K562 (cell line): ENCODE measurements around the gene GCGR. TPM values are rescaled to one million over a fixed set of nuclear protein-coding genes. Genes with fewer than 3 reads are reported as not detected.

Experiments
- BRF1 ChIP-seq: IDR thresholded peaks from 3 replicates; pipeline ENCODE4 v1.6.1; 2011; ENCODE audit warnings: borderline replicate concordance, mild to moderate bottlenecking; ENCODE audit not compliant: insufficient read length; ENCODE audit errors: extremely low read depth
- CEBPG ChIP-seq, 3 experiments: fragments of 200-800 bp in 1 of 3; sonication (Bioruptor generic) in 1 of 3; sonication (generic) in 1 of 3; formaldehyde crosslinking in 1 of 3; IDR thresholded peaks in 2 of 3; conservative IDR thresholded peaks in 1 of 3; 2 replicates each; pipeline versions ENCODE4 v1.6.1 to v1.8.0; 2016 to 2022; ENCODE audit warnings: missing compliant biosample characterization in 2 of 3, missing genetic modification characterization in 2 of 3, mild to moderate bottlenecking in 1 of 3, missing genetic modification reagents in 1 of 3
- EP300 ChIP-seq: IDR thresholded peaks from 2 replicates; pipeline ENCODE4 v1.6.1; 2012; ENCODE audit warnings: low read length, improper control_type of control experiment
- FOXK2 ChIP-seq, 2 experiments: fragments of 450-650 bp; IDR thresholded peaks in 1 of 2; conservative IDR thresholded peaks in 1 of 2; 2 replicates each; pipeline ENCODE4 v1.6.1; 2016; ENCODE audit warnings: low read depth in 2 of 2, mild to moderate bottlenecking in 1 of 2
- HIVEP1 ChIP-seq: fragments of 250-450 bp; sonication (Bioruptor Pico); IDR thresholded peaks from 2 replicates; pipeline ENCODE4 v1.4.0; 2020; ENCODE audit warnings: mild to moderate bottlenecking
- IRF9 ChIP-seq: fragments of 450-650 bp; IDR thresholded peaks from 2 replicates; pipeline ENCODE4 v1.6.1; 2016; ENCODE audit warnings: missing biosample characterization, missing genetic modification characterization
- MIER1 ChIP-seq: fragments of 450-650 bp; IDR thresholded peaks from 2 replicates; pipeline ENCODE4 v1.6.1; 2016; ENCODE audit warnings: antibody characterized with exemption, mild to moderate bottlenecking, low read depth
- MLLT1 ChIP-seq, 2 experiments: fragments of 450-650 bp; IDR thresholded peaks; 2 replicates each; pipeline ENCODE4 v1.6.1; 2016
- PHB2 ChIP-seq: fragments of 450-650 bp; IDR thresholded peaks from 2 replicates; pipeline ENCODE4 v1.6.1; 2017; ENCODE audit warnings: low read depth
- PRDM10 ChIP-seq: fragments of 450-650 bp; IDR thresholded peaks from 2 replicates; pipeline ENCODE4 v1.6.1; 2018; ENCODE audit not compliant: partially characterized antibody
- PRMT5 ChIP-seq: sonication (generic); formaldehyde crosslinking; IDR thresholded peaks from 2 replicates; pipeline ENCODE4 v1.5.0; 2020; ENCODE audit warnings: missing genetic modification reagents
- PTBP1 ChIP-seq: fragments of 200-400 bp; formaldehyde crosslinking; IDR thresholded peaks from 2 replicates; pipeline ENCODE4 v1.6.1; 2017; ENCODE audit warnings: low read depth, low read length
- SMAD2 ChIP-seq: fragments of 150-350 bp; IDR thresholded peaks from 2 replicates; pipeline ENCODE4 v1.6.1; 2014; ENCODE audit warnings: low read depth, mild to moderate bottlenecking, low read length
- SMARCE1 ChIP-seq: fragments of 450-650 bp; IDR thresholded peaks from 2 replicates; pipeline ENCODE4 v1.7.1; 2016; ENCODE audit warnings: mild to moderate bottlenecking
- TCF3 ChIP-seq: sonication (generic); formaldehyde crosslinking; IDR thresholded peaks from 2 replicates; pipeline ENCODE4 v1.4.0; 2020; ENCODE audit warnings: mild to moderate bottlenecking, missing genetic modification reagents
- ZBTB49 ChIP-seq: sonication (generic); formaldehyde crosslinking; IDR thresholded peaks from 2 replicates; pipeline ENCODE4 v1.8.0; 2022; ENCODE audit warnings: missing genetic modification reagents, mild to moderate bottlenecking, borderline replicate concordance
- ZBTB8A ChIP-seq: fragments of 450-650 bp; IDR thresholded peaks from 2 replicates; pipeline ENCODE4 v1.6.1; 2018; ENCODE audit warnings: mild to moderate bottlenecking, moderate library complexity; ENCODE audit not compliant: partially characterized antibody
- ZKSCAN1 ChIP-seq: fragments of 150-350 bp; IDR thresholded peaks from 2 replicates; pipeline ENCODE4 v1.6.1; 2016; ENCODE audit warnings: low read depth, low read length
- ZNF121 ChIP-seq: sonication (generic); formaldehyde crosslinking; conservative IDR thresholded peaks from 2 replicates; pipeline ENCODE4 v1.8.0; 2022; ENCODE audit warnings: missing genetic modification reagents
- ZNF253 ChIP-seq: fragments of 250-450 bp; sonication (Bioruptor Pico); conservative IDR thresholded peaks from 2 replicates; pipeline ENCODE4 v1.6.1; 2021; ENCODE audit warnings: mild to moderate bottlenecking
- polyA plus RNA-seq, 8 experiments: library from polyadenylated mRNA; depleted of rRNA in 4 of 8; stranded (reverse) in 5 of 8; unstranded in 3 of 8; fragments of >200 nt; fragmentation: Nextera tagmentation in 2 of 8; fragmentation: Illumina TruSeq in 1 of 8; extraction: Ambion mirVana in 2 of 8; extraction: Trizol in 1 of 8; gene quantifications; 2 replicates each; pipeline versions ENCODE4 v1.2.1 to v1.2.3, GENCODE V29; 2011 to 2014; ENCODE audit warnings: inconsistent platforms in 1 of 8, missing spikeins in 1 of 8
- total RNA-seq, 7 experiments: library from RNA; depleted of rRNA in 6 of 7; stranded (reverse); fragments of >200 nt in 6 of 7; fragmentation: Illumina TruSeq in 2 of 7; extraction: Trizol in 2 of 7; gene quantifications; 2 replicates each; pipeline versions ENCODE4 v1.2.1 to v1.2.3, GENCODE V29; 2011 to 2021; ENCODE audit warnings: low replicate concordance in 1 of 7

GCGR gene
- total and polyA plus RNA-seq, 9 of the 15 experiments (the other 6 are each of a cell fraction or from before 2014, with no cell fraction given) = not detected

- TF ChIP-seq PRDM10 (no peak), CEBPG (CRISPR knock-in tag; IDR thresholded peaks at IDR 0.05) (peak; percentile 41), CEBPG (tag; conservative IDR thresholded peaks at IDR 0.05 in 1 of 2, IDR thresholded peaks at IDR 0.05 in 1 of 2) (0 out of 4 replicates have a peak, but pooled peaks of 1 of the 2 experiments have one; percentile 46), MIER1 (0 out of 2 replicates have a peak, but pooled peaks have one; percentile 41), ZNF121 (CRISPR knock-in tag) (no peak), EP300 (no peak), ZBTB8A (no peak), PHB2 (0 out of 2 replicates have a peak, but pooled peaks have one; percentile 37), SMARCE1 (peak; percentile 32; the same call in 1 of the 2 replicates), ZNF253 (CRISPR knock-in tag) (no peak), PRMT5 (no peak), ZKSCAN1 (no peak), SMAD2 (no peak), HIVEP1 (CRISPR knock-in tag) (no peak), FOXK2 (conservative IDR thresholded peaks at IDR 0.05 in 1 of 2, IDR thresholded peaks at IDR 0.05 in 1 of 2; ENCODE audit: low read depth in 2 of 2) (0 out of 4 replicates have a peak, but pooled peaks have one; percentile 33 to 37), ZBTB49 (CRISPR knock-in tag) (no peak), PTBP1 (no peak), TCF3 (no peak), IRF9 (no peak), MLLT1 (IDR thresholded peaks at IDR 0.05) (peak; percentile 34 to 72; a peak in 1 of 4 replicates), BRF1 (no peak)
These were observed 28.1 kb downstream of the GCGR start (continued) for GRCh38 chr17:81831957-81832607.
